ENCODE data around the gene GPR55.

DNA sequence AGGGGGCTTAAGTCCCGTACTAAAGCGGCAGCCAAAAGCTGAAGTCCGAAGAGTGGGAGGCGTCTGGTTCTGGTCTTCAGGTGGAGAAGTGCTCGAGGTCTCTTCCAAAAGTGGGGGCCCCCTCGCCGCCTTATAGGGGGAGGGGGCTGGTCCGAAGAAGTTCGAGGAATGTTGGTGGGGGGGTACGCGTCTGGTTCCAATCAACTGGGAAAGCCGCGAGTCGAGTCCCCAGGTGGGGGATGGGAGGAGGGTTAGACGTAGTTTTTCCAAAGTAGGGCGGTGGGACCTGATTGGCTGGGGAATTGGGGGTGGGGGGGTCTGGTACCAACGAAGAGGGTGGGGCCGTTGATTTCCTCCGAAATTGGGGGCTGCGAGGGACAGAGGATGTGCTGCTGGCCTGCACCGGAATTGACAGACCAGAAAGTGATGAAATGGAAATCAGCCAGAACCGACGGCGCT lies 59.7 kb downstream of the GPR55 start:
- TF ChIP-seq, protein P1, sequence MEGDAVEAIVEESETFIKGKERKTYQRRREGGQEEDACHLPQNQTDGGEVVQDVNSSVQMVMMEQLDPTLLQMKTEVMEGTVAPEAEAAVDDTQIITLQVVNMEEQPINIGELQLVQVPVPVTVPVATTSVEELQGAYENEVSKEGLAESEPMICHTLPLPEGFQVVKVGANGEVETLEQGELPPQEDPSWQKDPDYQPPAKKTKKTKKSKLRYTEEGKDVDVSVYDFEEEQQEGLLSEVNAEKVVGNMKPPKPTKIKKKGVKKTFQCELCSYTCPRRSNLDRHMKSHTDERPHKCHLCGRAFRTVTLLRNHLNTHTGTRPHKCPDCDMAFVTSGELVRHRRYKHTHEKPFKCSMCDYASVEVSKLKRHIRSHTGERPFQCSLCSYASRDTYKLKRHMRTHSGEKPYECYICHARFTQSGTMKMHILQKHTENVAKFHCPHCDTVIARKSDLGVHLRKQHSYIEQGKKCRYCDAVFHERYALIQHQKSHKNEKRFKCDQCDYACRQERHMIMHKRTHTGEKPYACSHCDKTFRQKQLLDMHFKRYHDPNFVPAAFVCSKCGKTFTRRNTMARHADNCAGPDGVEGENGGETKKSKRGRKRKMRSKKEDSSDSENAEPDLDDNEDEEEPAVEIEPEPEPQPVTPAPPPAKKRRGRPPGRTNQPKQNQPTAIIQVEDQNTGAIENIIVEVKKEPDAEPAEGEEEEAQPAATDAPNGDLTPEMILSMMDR (IDR thresholded peaks at IDR 0.05): no peak
- TF ChIP-seq POLR2AphosphoS5 (IDR thresholded peaks at IDR 0.05): no peak
- TF ChIP-seq EP300 (IDR thresholded peaks at IDR 0.05): no peak
- TF ChIP-seq POLR2A (IDR thresholded peaks at IDR 0.05): no peak

Measured in stomach (tissue), 4 donors.